Skeletal muscle cell (primary cell): ENCODE data around the gene CBR3.
A peak's percentile ranks its signal among the peaks of the same experiment; 100 is the strongest.
"Not testable (repeated sequence)": the region's sequence is repeated elsewhere in the genome, so short reads cannot be mapped to it uniquely, and the experiment has no call there.

ENCODE experiments used
- DNase-seq: peaks from one replicate; pipeline ENCODE4 v3.0.0-alpha.2; 2010; ENCODE audit warnings: low read depth
- H3K4me3 ChIP-seq: 2 replicates; pipeline ENCODE4 v1.5.1; 2011; ENCODE audit warnings: low read depth, mild to moderate bottlenecking, control low read depth, low read length, moderate library complexity

The CBR3 gene

GRCh38 chr21:36115138-36115730, 19.6 kb upstream of the CBR3 start:
- H3K4me3 ChIP-seq = no peak overlapping the region
- DNase-seq = no peak

GRCh38 chr21:36117286-36117741, 17.6 kb upstream of the CBR3 start:
- no peak overlapping the region for H3K4me3 ChIP-seq
- DNase-seq = no peak

- no peak for DNase-seq
- no peak overlapping the region for H3K4me3 ChIP-seq
Observed at GRCh38 chr21:36120304-36120888, 14.5 kb upstream of the CBR3 start.

GRCh38 chr21:36122977-36123376, 11.9 kb upstream of the CBR3 start:
- no peak overlapping the region for H3K4me3 ChIP-seq
- no peak for DNase-seq

- no peak for DNase-seq
- no peak overlapping the region for H3K4me3 ChIP-seq
Observed at GRCh38 chr21:36124395-36124794, 10.5 kb upstream of the CBR3 start.

GRCh38 chr21:36125512-36126207, 9.2 kb upstream of the CBR3 start:
- no peak for DNase-seq
- H3K4me3 ChIP-seq = no peak overlapping the region

GRCh38 chr21:36126208-36126565, 8.7 kb upstream of the CBR3 start:
- no peak for DNase-seq
- H3K4me3 ChIP-seq = no peak overlapping the region

- no peak for DNase-seq
- no peak overlapping the region for H3K4me3 ChIP-seq
Observed at GRCh38 chr21:36126621-36127110, 8.2 kb upstream of the CBR3 start.

- DNase-seq = no peak
- no peak overlapping the region for H3K4me3 ChIP-seq
Observed at GRCh38 chr21:36127250-36127904, 7.5 kb upstream of the CBR3 start.

GRCh38 chr21:36127977-36128376, 6.9 kb upstream of the CBR3 start:
- no peak for DNase-seq
- H3K4me3 ChIP-seq = no peak overlapping the region

- no peak for DNase-seq
- H3K4me3 ChIP-seq = no peak overlapping the region
Observed at GRCh38 chr21:36129219-36129618, 5.7 kb upstream of the CBR3 start.

- peak overlapping the region; percentile 31 for H3K4me3 ChIP-seq
- not testable (repeated sequence) for DNase-seq
Observed at GRCh38 chr21:36130414-36130762, 4.5 kb upstream of the CBR3 start.

- not testable (repeated sequence) for H3K4me3 ChIP-seq
Observed at GRCh38 chr21:36130839-36131238, 4.0 kb upstream of the CBR3 start.

GRCh38 chr21:36132696-36133095, 2.2 kb upstream of the CBR3 start:
- no peak for DNase-seq

More at GRCh38 chr21:36130839-36131238, 4.0 kb upstream of the CBR3 start:
- not testable (repeated sequence) for DNase-seq

GRCh38 chr21:36135391-36136102, 668 bp downstream of the CBR3 start:
- H3K4me3 ChIP-seq = peak overlapping the region; percentile 70
- peak; percentile 51 for DNase-seq

More at GRCh38 chr21:36132696-36133095, 2.2 kb upstream of the CBR3 start:
- H3K4me3 ChIP-seq = no peak overlapping the region

- not testable (repeated sequence) for DNase-seq, H3K4me3 ChIP-seq
Observed at GRCh38 chr21:36139791-36140190, 4.9 kb downstream of the CBR3 start.

- no peak overlapping the region for H3K4me3 ChIP-seq
- no peak for DNase-seq
Observed at GRCh38 chr21:36141513-36141925, 6.6 kb downstream of the CBR3 start.

GRCh38 chr21:36144233-36144632, 9.4 kb downstream of the CBR3 start:
- not testable (repeated sequence) for H3K4me3 ChIP-seq, DNase-seq

- H3K4me3 ChIP-seq = no peak overlapping the region
- DNase-seq = no peak
Observed at GRCh38 chr21:36145259-36145658, 10.4 kb downstream of the CBR3 start.

- no peak overlapping the region for H3K4me3 ChIP-seq
- DNase-seq = no peak
Observed at GRCh38 chr21:36147911-36148310, 13.0 kb downstream of the CBR3 start.
